Measurements from ENCODE around the gene ANXA4.

The ANXA4 gene

DNA sequence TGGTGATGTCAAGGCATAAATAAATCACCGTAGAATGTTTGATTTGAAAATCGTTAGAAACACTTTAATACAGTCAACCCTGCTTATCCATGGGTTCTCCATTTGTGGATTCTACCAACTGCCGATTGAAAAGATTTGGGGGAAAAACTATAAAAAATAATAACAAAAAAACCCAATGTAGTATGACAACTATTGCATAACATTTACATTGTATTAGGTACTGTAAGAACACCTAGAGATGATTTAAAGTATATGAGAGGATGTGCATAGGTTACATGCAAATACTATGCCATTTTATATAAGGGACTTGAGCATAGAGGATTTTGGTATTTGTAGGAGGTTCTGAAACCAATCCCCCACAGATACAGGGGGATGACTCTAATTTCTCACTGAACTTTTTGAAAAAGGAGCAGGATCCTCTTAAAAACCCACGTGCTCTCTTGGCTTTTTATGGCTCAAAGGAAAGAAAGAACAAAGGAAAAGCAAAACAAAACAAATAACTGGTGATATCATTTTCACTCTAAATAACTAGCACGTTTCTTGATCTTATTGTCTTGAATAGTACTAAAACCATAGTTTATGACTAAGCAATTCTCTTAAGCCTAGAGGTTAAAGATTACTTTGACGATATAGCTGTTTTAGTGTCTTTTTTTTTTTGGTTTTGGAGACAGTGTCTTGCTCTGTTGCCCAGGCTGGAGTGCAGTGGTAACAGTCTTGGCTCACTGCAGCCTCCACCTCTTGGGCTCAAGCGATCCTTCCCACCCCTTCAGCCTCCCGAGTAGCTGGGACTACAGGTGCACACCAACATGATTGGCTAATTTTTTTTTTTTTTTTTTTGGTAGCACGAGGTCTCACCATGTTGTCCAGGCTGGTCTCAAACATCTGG, 104.5 kb downstream of the ANXA4 start:
- no peak for DNase-seq (ENCODE audit: low spot score)

DNA sequence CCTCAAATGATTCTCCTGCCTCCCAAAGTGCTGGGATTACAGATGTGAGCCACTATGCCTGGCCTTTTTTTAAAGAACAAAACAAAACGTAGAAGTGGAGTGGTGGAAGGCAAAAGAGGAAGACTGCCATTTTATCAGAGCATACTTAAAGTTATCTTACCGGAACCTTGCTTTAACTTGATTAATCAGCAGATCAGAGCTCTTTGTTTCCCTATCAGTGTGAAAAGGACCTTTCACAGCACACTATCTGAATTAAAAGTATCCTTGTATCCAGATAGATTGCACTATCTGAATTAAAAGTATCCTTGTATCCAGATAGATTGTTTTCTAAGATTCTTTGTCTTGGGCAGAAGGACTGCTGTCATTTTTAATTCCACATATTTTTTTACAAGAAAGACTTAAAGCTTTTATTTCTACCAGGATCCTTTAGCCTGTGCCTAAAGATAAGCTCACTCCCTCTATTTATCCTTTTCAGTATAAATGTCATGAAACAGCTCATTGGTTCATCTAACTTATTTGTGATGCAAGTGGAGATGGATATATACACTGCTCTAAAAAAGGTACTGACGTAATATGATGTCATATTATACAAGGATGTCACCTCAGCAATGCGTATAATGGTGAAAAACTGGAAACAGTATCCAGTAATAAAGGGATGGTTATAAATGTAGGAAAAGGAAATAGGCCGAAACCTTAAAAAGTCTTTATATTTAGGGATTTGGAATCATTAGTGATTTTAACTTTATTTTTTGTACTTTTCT, 105.3 kb downstream of the ANXA4 start:
- no peak for DNase-seq (ENCODE audit: low spot score)

DNA sequence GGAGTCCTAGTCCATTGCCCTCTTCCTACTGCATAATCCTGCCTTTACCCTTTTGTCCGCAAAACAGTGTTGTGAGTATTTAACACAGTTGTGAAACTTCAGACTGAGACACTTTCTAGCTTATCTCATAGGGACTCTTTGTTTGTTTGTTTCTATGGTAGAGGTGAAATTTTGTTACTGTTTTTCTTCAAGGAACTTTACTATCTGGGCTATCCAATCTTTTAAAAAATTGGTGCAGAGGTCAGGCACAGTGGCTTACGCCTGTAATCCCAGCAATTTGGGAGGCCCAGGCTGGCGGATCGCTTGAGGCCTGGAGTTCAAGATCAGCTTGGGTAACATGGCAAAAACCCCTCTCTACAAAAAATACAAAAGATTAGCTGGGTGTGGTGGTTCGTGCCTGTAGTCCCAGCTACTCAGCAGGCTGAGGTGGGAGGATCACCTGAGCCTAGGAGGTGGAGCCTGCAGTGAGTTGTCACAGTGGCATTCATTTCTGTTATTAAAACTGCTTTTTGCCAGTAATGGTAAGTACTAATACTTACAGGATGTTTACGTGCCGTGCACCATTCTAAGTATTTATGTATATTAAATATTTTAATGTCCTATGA, 106.4 kb downstream of the ANXA4 start:
- DNase-seq (ENCODE audit: low spot score), result no peak

DNA sequence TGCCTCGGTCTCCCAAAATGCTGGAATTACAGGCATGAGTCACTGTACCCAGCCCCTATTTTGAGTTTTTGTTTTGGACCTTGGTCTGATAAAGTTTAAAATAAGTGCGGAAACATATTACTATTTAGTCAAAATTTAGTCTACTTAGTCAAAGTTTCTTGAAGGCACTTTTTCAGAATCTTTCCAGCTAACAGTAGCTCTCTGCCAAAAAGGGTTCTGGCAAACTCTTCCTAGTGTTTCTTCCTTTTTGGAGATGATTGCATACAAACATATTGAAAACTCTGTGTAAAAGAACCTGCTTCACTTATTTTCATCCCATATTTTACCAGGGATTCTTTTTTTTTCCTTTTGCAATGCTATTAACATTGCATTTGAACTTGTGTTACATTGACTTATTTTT, 116.3 kb downstream of the ANXA4 start:
- no peak for DNase-seq (ENCODE audit: low spot score)

DNA sequence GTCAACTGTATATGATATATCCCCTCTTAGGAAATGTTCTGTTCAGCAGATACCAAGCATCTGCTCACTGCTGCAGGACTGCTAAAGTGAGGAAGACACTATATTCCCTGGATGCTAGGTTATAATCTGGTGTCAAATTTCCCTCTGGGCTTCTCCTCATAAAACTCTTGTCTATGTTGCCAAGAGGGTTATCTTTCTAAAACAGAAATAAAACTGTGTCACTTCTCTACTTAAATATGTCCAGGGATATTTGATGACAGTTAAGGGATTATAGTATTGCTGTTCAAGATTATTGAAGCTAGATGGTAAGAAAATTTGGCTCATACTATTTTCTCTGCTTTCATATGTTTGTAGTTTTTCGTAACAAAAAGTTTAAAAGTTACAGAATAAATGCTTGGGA, 121.4 kb downstream of the ANXA4 start:
- no peak for DNase-seq (ENCODE audit: low spot score)

Data from globus pallidus (tissue), 1 donor.